Stimulated activated CD8-positive, alpha-beta memory T cell treated with anti-CD3 and anti-CD28 coated beads, Interleukin-12 subunit alpha, Interleukin-12 subunit beta, amount 100 ng/mL, for 1 hour (primary cell): Measurements from ENCODE around the gene TMEM167A.

Experiments used
- DNase-seq: peaks from one replicate; pipeline ENCODE4 v3.0.0-alpha.2; 2020; ENCODE audit warnings: low read depth

Gene TMEM167A

GRCh38 chr5:83035373-83036100 is 41.7 kb downstream of the TMEM167A start:
- DNase-seq: no peak

GRCh38 chr5:83034528-83035207 is 42.5 kb downstream of the TMEM167A start:
- DNase-seq: no peak

DNA sequence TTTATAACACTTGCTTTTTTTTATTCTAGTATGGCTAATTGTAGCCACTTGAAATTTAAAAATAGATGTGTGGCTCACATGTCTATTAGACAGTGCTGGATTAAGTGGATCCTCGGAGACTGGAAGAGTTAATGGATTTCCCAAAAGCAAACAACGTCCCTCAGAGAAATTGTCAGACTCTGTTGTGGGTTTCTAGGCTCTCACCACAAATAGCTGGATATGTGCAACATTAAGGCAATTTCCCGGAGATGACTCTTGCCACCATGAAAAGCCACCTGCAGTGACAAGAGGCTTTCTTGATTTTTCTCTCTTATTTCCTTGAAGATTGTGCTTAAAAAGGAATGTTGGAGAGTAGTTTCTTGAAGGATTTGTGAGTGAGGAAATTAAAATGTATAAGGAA is 43.2 kb downstream of the TMEM167A start:
- DNase-seq: no peak

GRCh38 chr5:83031381-83031780 is 45.8 kb downstream of the TMEM167A start:
- DNase-seq: no peak

- DNase-seq: no peak
Measured at GRCh38 chr5:83029912-83030311, 47.3 kb downstream of the TMEM167A start.

GRCh38 chr5:83026930-83027687 is 50.1 kb downstream of the TMEM167A start:
- DNase-seq: no peak

DNA sequence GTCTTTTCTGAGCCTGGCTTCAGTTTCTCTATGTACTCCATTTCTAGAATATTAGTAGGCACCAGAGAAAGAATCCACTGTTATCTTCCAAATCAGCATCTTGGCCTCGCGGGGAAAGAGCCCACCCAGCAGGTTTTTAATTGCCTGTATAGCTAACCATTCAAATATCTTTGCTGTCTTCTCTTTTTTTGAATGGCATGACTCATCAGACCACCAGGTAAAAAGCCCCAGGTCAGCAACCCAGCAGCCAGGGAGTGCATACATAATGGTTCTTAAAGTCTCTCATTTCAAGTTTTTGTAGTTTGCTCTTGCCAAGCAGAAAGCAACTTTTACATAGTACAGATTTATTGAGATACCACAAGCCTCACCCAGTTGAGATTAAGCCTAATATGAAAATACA is 50.7 kb downstream of the TMEM167A start:
- DNase-seq: no peak

- no peak for DNase-seq
Measured at GRCh38 chr5:83025690-83026478, 51.3 kb downstream of the TMEM167A start.

GRCh38 chr5:83022334-83022733 is 54.9 kb downstream of the TMEM167A start:
- no peak for DNase-seq

DNA sequence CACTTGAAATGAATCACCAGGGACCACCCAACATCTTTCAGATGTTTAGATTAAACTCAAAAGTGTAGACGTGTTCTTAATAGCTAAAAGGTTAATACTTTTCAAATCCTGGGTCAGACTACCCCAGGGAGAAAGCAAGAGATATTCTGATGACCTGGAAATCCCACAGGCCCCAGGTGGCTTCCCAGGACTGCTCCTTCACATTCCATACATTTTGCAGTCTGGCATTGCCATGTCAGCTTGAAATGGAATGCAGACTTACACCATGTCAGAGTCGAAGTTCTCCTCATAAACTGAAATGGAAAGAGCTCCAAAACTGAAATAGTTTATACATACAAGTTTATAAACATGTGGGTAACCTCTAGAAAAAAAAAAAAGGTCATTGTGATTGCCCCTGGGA is 61.5 kb downstream of the TMEM167A start:
- DNase-seq: no peak

GRCh38 chr5:83011985-83012384 is 65.2 kb downstream of the TMEM167A start:
- DNase-seq: no peak

GRCh38 chr5:83009408-83009807 is 67.8 kb downstream of the TMEM167A start:
- DNase-seq: no peak

DNA sequence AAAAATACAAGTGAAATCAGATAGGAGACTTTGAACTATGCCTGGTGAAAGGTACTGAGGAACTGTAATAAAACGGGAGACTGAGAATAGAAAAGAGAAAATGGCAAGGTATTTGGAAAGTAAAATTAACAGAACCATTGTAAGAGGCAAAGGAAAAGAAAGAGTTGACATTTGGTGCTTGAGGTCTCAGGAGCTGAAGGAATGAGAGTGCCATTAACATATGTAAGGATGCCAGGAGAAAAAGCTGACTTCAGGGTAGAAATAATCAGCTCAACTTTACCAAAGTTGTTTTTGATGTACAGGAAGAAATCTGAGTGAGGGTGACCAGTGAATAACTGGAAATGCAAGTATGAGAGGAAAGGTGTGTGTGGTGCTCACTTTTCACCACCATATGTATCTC is 69.4 kb downstream of the TMEM167A start:
- no peak for DNase-seq

DNA sequence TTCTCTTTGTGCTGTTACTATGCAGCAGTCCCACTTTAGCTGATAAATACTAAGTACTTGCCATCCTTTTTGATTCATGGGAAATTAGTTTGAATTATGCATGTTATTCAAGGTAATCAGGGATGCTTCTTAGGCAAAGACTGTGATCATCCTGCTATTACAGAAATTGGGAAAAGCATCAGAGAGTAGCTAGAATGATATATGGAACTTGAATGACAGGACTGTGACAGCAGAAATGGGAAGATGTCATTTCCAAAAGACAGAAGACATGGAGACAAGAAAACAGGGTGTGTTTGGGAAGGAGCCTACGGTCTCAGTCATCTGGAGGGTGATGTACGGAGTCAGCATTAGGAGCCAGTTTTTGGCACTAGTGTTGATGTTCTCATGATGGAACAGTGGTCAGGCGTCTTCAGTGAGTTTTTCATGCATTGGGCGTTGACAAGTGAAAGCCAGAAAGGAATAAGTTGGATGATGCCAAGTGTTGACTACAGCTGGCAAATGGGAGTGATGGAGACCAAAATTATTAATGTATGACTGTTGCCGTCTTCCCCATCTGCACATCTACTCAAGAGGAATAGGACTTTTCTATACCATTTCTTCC is 70.4 kb downstream of the TMEM167A start:
- DNase-seq: no peak

- no peak for DNase-seq
Measured at GRCh38 chr5:83003791-83004190, 73.4 kb downstream of the TMEM167A start.
